ENCODE results near the gene VMAC. TPM values are rescaled to one million over a fixed set of nuclear protein-coding genes. Genes with fewer than 3 reads are reported as not detected.

The VMAC gene
- total RNA-seq, 1 experiment from 2014 or later, result 2.6 TPM

GRCh38 chr19:5921516-5922160 is 17.0 kb downstream of the VMAC start:
- in situ Hi-C loops (cut with HindIII; ENCODE audit: low sequenced_read_pairs), result no loop called here
- DNase-seq (ENCODE audit: low spot score), result no peak

- no peak for DNase-seq (ENCODE audit: low spot score)
- in situ Hi-C loops (cut with HindIII; ENCODE audit: low sequenced_read_pairs), result no loop called here
Observed at GRCh38 chr19:5922161-5922545, 17.5 kb downstream of the VMAC start.

DNA sequence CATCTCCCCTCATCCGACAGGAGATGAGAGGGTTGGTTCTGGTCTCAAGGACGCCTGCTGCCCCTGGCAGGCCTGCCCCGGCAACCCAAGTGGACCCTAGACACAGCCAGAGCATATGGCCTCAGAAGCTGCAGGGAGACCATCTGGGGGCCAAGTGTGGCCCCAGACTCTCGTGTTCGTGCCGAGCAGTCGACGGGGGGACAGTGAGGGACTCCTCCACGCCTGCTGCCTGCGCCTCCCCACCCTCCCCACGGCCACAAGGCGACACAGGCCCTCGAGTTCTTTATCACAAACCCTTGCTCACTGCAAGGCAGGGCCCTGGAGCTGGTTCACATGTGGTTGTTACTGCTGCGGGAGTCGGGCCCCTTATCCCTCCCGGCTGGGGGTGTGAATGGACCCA is 18.7 kb downstream of the VMAC start:
- in situ Hi-C loops (cut with HindIII; ENCODE audit: low sequenced_read_pairs), result no loop called here
- no peak for DNase-seq (ENCODE audit: low spot score)

GRCh38 chr19:5925830-5926427 is 21.3 kb downstream of the VMAC start:
- no peak for DNase-seq (ENCODE audit: low spot score)
- in situ Hi-C loops (cut with HindIII; ENCODE audit: low sequenced_read_pairs), result no loop called here

DNA sequence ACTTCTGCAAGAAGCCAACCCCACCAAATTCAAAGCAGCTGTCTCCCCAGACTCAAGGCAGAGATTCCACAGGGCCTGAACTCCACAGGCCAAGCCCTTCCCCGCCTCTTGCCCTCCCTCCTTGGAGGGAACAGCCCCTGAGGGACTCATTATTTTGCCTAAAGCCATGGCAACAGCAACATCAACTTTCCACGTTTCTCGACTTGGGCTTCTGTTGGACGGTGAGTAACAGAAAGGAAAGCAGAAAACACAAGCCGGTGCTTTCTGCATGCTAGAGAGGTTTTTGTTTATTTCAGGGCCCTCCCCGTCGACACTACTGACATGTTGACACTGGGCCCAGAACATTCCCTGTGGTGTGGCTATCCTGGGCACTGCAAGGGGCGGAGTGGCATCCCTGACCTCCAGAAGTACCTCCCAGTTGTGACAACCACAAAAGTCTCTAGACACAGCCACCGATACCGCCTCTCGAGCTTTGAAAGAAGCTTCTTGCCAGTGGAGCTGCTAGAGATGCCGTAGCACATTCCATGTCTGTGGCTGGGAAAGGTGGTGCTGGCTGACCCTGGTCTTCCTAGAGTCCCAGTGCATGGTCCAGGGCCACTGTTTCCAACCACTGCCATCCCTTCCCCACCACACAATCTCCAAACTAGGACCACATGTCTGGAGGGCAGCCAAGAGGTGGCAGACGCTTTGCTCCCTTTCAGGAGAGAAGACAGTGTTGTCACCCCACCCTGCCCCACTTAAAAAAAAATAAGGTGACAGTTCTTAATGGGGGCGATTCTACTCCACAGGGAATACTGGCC is 22.2 kb downstream of the VMAC start:
- in situ Hi-C loops (cut with HindIII; ENCODE audit: low sequenced_read_pairs), result no loop called here
- DNase-seq (ENCODE audit: low spot score), result peak; percentile 24

DNA sequence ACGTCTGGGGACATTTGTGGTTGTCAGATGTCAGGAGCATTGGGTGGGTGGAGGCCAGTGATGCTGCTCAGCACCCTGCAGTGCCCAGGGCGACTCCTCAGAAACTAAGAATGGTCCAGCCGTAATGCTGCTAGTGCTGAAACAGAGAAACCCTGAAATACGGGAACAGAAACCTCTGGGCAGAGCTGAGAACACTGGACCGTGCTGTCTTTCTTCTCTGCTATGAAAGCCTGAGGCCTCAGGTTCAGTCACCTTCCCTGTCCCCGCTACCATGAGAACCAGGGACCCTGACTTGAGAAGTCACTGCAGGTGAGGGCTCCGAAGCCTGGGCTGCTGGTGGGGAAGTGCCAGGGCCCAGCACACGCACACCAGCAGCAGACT is 22.8 kb downstream of the VMAC start:
- in situ Hi-C loops (cut with HindIII; ENCODE audit: low sequenced_read_pairs), result no loop called here
- DNase-seq (ENCODE audit: low spot score), result no peak

DNA sequence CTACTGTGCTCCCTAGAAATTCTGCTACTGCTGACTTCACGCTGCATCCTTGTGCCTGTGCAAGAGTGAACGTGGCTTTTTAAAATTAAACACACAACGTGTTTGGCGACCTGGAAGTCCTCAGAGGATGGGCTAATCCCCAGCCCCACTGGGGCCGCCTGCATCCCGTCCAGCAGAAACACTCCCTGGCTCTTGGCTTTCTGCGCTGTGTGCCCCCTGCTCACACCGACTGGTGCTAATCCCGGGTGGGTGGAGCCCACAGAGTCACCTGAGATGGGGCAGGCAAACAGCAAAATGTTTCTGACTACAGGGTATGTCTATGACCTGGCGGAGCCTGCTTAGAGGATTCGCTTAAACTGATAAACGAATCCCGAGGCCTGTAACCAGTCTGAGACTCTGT is 24.5 kb downstream of the VMAC start:
- DNase-seq (ENCODE audit: low spot score), result no peak
- in situ Hi-C loops (cut with HindIII; ENCODE audit: low sequenced_read_pairs), result no loop called here

DNA sequence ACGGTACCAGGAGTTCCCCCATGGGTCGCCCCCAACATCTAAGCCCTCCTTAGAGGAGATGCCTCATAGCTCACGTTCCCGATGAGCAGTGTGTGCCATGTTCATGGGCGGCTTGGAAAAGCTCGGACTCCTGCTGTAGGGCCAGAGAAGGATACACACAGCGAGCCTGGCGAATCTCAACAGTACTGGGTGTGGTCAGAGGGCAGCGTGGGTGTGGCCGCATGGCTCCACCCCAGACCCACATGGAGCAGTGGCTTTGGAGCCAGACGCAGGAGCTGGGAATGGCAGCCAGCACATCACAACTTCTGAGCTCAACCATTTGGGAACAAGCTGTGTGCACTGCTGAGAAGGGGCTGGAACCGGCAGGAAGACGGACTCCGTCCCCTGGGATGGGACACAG is 25.0 kb downstream of the VMAC start:
- no peak for DNase-seq (ENCODE audit: low spot score)
- in situ Hi-C loops (cut with HindIII; ENCODE audit: low sequenced_read_pairs), result loop anchor here (10.0 kb wide), 1 partner anchor 125 kb away; the partner anchor contains the start of gene NRTN

GRCh38 chr19:5931251-5931650 is 26.6 kb downstream of the VMAC start:
- in situ Hi-C loops (cut with HindIII; ENCODE audit: low sequenced_read_pairs), result loop anchor here (10.0 kb wide), 1 partner anchor 126 kb away; the partner anchor contains the start of gene NRTN
- no peak for DNase-seq (ENCODE audit: low spot score)

GRCh38 chr19:5932146-5932545 is 27.5 kb downstream of the VMAC start:
- in situ Hi-C loops (cut with HindIII; ENCODE audit: low sequenced_read_pairs), result loop anchor here (10.0 kb wide), 1 partner anchor 127 kb away; the partner anchor contains the start of gene NRTN
- no peak for DNase-seq (ENCODE audit: low spot score)

GRCh38 chr19:5932609-5933262 is 28.1 kb downstream of the VMAC start:
- in situ Hi-C loops (cut with HindIII; ENCODE audit: low sequenced_read_pairs), result loop anchor here (10.0 kb wide), 1 partner anchor 128 kb away; the partner anchor contains the start of gene NRTN
- peak; percentile 61 for DNase-seq (ENCODE audit: low spot score)

DNA sequence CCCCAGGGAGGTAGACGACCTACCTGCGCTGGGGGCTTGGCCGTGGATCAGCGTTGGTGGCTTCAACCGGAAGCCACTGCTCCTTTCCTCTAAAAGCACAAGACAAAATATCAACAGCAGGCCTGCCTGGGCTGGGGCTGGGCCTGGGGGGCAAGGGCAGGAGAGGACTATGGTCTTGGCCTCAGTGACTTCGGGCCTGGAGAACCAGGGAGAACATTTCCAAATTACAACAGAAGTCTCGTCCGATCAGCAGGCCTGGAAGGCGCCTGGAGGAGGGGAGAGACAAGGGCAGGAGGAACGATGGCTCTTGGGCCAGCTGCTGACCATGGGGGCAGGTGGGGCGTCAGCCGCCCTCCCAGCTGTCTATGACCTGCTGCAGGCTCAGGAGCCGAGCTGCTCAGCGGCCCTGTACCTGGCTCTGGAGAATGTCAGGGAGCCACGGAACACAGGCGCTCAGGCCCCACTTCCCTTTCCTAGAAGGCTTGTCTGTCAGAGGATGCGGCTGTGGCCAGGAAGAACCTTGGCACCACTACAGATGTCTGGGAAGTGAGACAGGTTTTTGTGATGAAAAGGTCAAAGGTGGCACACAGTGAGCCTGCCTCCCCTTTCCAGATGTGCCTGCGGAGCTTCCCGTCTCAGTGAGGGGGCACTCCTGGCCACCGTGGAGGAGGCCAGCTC is 28.9 kb downstream of the VMAC start:
- in situ Hi-C loops (cut with HindIII; ENCODE audit: low sequenced_read_pairs), result loop anchor here (10.0 kb wide), 1 partner anchor 129 kb away; the partner anchor contains the start of gene NRTN
- no peak for DNase-seq (ENCODE audit: low spot score)

GRCh38 chr19:5934069-5934401 is 29.4 kb downstream of the VMAC start:
- in situ Hi-C loops (cut with HindIII; ENCODE audit: low sequenced_read_pairs), result loop anchor here (10.0 kb wide), 1 partner anchor 129 kb away; the partner anchor contains the start of gene NRTN
- no peak for DNase-seq (ENCODE audit: low spot score)

DNA sequence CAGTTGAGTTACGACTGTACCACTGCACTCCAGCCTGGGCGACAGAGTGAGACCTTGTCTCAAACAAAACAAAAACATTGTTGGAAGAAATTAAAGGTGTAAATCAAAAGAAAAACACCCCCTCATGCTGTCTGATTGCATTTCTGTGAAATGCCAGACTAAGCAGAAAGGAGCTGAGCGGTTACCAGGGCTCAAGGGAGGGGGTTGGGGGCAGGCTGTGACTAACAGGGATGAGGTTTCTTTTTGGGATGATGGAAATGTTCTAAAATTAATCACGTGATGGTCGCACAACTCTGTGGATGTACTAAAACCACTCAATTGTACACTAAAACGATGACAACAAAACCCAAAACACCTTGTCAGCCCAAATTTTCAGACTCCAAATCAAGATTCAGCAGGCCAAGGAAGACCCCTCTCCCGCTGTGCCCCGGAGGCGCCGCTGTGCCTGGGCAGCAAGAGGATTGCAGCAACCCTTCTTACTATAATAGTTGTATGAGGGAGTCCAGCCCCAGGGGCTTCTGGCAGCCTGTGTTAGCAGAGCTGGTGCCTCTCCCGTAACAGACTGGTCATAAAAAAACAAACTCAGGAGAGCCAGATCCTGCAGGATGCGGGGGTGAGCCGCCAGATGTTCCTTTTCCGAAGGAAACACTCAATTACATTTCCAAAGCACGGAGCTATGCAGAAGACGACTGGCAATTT is 30.3 kb downstream of the VMAC start:
- in situ Hi-C loops (cut with HindIII; ENCODE audit: low sequenced_read_pairs), result loop anchor here (10.0 kb wide), 1 partner anchor 130 kb away; the partner anchor contains the start of gene NRTN
- no peak for DNase-seq (ENCODE audit: low spot score)

DNA sequence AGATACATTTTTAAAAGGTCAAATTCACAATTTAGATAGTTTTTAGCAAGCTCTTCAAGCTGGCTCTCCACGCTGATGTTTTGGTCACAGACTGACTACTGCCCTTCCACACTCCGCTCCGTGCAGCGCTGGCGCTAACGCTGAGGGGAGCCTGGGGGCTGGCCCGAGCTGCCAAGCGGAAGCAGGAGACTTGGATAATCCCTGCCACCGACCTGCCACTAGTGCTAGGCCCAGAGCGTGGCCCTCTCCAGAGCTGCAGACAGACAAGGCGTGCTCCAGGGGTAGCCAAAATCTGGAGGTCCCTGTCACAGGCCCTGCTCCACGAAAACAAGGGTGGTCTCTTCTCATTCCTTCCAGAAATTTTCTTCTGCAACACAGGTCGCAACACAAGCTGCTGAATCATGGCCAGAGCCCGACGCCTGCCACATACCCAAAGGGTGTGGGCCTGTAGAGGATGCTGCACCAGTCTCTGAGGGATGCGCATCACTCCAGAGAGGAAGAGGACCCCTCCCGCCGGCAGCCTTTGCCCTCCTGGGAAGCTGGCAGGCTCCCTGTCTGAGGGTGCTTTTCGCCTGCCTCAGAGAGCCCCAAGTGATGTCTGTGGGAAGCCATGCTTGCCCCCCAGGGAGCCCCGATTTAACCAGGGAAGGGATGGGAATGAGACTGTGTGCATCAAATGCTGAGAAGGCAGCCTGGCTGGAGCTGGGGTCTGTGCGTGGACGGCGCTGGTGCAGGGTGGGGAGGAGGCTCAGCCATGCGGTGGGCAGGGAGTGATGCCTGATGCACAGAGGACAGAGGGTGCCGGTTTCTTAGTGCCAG is 31.0 kb downstream of the VMAC start:
- in situ Hi-C loops (cut with HindIII; ENCODE audit: low sequenced_read_pairs), result loop anchor here (10.0 kb wide), 1 partner anchor 131 kb away; the partner anchor contains the start of gene NRTN
- DNase-seq (ENCODE audit: low spot score), result no peak

GRCh38 chr19:5936292-5936592 is 31.6 kb downstream of the VMAC start:
- in situ Hi-C loops (cut with HindIII; ENCODE audit: low sequenced_read_pairs), result loop anchor here (10.0 kb wide), 1 partner anchor 131 kb away; the partner anchor contains the start of gene NRTN

DNA sequence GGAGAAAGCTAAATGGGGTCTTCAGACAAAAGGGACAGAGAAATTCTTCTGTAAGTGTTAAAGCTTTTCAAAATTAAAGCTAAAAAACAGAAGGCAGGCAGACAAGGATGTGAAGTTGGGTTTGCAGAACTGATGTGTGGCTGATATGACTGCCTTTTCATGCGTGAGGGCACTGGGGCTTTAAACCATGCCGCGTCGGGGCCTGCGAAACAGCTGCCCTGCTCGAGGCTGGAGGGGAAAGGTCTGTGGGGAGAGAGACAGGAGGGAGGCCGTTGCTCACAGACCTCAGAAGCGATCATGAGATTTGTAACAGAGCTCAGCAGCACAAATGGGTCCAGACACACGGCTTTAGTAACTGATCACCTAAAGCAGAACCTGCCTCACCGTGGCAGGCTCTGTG is 32.9 kb downstream of the VMAC start:
- DNase-seq (ENCODE audit: low spot score), result no peak
- in situ Hi-C loops (cut with HindIII; ENCODE audit: low sequenced_read_pairs), result loop anchor here (10.0 kb wide), 1 partner anchor 133 kb away; the partner anchor contains the start of gene NRTN

More at GRCh38 chr19:5936292-5936592, 31.6 kb downstream of the VMAC start:
- no peak for DNase-seq (ENCODE audit: low spot score)

Data from G401 (cell line).